Measurements from ENCODE around the gene FOCAD.
A peak's percentile ranks its signal among the peaks of the same experiment; 100 is the strongest.
"Not testable (repeated sequence)": the region's sequence is repeated elsewhere in the genome, so short reads cannot be mapped to it uniquely, and the experiment has no call there.

Gene FOCAD, protein sequence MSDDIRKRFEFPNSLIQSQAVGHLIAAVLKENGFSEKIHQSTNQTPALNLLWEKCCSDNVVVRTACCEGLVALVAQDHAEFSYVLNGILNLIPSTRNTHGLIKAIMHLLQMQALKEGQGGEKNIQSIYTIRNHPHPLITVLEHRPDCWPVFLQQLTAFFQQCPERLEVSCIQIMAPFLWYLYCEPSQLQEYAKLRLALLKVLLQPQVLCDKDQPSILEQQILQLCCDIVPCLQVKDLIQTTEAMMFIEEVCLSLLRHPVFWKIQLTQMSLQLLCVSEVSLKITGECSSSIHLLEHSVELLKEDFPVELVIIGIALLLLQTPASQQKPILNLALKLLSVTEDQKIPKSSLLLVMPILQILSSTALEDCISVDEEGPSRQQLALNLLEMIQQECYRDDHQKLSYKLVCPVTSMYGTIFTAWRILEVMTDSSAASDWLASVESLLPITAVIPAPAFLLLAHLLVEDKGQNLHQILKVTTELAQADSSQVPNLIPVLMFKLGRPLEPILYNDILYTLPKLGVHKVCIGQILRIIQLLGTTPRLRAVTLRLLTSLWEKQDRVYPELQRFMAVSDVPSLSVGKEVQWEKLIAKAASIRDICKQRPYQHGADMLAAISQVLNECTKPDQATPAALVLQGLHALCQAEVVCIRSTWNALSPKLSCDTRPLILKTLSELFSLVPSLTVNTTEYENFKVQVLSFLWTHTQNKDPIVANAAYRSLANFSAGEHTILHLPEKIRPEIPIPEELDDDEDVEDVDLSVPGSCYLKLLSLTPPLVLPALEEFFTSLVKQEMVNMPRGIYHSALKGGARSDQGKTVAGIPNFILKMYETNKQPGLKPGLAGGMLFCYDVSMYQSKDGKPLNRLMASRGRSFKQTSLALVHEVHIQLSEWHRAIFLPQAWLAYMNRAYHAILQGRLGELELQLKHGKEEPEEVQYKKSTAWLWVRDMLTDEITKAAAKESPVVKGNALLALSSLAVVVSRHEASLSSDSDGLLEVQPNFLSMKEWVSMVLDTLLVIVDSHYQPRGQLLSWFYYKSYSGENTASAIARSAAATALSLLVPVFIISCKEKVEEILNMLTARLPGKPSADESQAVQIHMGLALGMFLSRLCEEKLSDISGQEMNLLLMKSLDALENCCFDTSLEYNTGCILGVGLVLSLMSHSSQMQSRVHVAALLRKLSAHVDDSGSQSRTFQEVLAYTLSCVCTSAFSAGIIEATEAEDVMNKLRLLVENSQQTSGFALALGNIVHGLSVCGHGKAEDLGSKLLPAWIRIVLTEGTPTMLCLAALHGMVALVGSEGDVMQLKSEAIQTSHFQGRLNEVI (N-terminal part only)

DNA sequence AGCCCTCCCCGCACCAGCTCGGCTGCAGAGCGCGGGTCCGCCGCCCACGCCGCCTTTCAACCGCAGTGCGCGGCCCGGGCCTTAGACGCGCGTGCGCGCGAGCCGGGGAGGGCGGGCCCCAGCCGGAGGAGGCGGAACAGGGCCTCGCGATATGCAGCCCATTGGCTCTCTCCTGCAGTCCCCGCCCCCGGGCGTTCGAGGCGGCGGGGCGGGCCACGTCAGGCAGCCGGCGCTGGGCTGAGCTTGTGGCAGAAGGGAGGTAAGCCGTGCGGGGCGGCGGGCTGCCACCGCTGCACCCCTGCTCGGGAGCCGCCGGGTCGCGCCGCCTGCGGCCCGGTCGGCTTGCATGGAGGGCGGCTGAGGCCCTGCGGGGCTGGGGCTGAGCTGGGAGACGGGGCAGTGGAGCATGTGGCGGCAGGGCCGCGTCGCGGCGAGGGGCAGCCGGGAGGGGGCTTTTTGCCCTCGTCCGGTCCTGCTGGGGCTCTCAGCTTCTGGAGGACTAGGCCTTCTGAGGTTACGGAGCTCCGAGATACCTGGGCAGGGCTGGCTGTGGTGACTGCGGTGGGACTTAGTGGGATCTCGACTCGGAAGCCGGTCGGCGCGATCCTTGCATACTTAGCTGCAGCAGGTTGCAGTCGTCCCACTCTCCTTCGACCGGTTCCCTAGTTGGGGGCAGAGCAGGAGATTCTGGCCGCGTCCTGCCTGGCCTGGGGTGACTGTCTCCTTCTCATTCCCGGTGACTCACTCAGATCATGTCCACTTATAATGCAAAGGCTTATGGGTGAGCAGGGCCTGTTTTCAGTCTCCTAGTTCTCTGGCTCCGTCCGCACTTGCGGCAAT, at the start of gene FOCAD:
Gene FOCAD, plus strand, starts transcription at position 225 of the 840 bp plus-strand sequence. CDS start 31,095 bp downstream, outside the sequence.
- DNase-seq (ENCODE audit: low read depth), result peak; percentile 83

DNA sequence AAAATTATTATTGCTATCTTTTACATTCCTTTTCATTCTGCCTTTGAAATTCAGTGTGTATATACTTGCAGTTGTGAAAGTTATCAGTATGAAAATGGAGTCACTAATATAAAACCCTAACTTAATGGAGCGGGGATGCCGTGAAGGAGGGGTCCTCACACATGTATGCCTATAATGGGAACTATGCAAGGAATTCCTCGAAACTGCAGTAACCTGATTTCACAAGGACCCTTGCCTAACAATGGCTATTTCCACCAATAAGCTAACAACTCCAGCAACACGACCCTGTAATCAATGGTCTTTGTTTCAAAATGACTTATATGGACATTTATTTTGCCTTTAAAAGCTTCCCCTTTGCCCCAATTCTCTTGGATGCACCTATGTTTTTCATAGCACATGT, 49.2 kb upstream of the FOCAD start:
- no peak for DNase-seq (ENCODE audit: low read depth)

DNA sequence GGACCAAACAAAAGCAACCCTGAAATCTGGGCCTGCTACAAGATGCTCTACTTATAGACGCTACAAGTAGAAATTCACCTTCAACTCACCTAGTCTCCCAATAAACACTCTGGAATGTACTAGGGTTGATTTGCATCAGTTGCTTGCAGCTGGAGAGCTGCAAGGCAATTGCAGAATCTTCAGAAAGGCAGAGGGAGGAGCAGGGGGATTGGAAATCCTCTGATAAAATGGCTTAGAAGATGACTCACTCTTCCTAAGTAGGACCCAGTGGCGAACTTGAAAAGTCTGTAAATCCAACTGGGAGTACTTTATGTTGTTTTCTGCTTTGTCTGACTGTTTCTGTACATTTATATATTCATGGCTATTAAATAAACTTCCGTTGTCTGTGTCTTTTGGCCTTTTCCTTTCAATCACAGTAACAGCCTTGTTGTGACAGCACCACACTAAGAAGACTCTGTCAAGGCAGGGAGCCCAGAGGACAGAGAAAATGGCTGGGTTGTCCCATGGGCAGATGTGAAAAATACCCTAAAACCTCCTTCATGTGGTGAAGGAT, 47.1 kb upstream of the FOCAD start:
- DNase-seq (ENCODE audit: low read depth), result no peak

DNA sequence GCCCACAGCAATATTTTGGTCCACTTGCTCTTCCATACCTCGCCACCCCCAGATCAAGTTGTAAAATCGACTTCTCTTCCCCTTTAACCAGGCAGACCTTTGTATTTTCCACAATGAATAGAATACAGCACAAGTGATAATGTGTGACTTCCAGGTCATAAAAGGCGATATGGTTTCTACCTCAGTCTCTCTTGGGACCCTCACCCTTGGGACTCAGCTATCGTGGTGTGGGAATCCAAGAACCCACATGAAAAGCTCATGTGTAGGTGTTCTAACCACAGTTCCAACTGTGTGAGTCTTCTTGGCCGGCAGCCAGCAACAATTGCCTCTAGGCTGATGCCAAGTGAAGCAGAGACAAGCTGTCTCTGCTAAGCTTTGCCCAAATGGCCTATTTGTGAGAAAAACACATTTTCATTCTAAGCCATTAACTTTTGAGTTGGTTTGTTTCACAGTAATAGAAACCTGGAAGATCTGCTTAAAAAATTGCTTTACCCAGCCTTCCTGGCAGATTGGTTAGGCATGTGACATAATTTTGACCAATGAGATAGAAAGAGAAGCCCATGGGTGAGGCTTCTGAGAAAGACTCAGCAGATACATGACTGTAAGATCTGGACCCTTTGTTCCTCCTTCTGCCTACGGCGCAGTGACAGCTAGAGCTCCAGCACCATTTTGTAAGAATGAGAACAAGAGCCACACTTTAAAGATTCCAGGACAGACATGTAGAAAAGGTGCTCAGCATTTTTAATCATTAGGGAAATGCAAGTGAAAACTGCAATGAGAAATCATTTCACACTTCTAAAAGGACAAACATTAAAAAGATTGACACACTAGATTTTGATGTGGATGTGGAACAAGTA, 43.5 kb upstream of the FOCAD start:
- no peak for DNase-seq (ENCODE audit: low read depth)

DNA sequence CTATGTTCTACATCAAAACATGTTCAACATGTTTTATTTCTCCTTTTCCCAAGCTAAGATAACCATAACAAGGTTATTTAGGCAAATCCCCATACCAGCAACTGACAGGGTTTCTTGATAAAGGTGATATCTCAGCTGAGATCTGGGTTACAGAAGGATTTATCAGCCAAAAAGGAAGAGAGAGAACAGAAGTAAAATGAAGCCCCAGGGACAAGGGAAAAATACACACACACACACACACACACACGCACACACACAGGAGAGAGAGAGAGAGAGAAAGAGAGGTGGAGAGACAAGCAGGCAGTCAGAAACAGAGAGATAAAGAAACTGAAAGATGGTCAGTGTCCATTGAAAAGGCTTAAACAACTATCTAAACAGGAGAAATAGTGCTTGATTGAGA, 42.0 kb upstream of the FOCAD start:
- no peak for DNase-seq (ENCODE audit: low read depth)

DNA sequence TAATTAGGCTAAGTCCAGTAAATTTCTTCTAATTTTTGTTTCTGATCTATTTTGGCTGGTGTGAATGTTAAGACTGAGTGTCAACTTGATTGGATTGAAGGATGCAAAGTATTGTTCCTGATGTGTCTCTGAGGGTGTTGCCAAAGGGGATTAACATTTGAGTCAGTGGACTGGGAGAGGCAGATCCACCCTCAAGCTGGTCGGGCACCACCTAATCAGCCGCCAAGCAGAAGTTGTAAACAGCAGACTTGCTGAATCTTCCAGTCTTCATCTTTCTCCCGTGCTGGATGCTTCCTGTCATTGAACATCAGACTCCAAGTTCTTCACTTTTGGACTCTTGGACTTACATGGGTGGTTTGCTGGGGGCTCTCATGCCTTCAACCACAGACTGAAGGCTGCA, 40.4 kb upstream of the FOCAD start:
- no peak for DNase-seq (ENCODE audit: low read depth)

DNA sequence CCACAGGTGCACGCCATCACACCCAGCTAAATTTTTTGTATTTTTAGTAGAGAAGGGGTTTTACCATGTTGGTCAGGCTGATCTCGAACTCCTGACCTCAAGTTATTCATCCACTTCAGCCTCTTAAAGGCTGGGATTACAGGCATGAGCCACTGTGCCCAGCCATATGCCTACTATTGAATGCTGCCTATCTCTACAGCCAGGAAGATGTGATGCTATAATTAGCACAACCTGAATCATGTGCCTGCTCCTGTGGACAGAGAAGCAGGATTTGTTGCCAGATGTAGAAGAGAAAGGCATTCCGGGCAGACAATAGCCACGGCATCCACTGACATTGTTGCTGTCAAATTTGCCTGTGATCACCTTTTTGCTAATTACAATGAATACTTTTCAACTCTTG, 37.4 kb upstream of the FOCAD start:
- DNase-seq (ENCODE audit: low read depth), result no peak

DNA sequence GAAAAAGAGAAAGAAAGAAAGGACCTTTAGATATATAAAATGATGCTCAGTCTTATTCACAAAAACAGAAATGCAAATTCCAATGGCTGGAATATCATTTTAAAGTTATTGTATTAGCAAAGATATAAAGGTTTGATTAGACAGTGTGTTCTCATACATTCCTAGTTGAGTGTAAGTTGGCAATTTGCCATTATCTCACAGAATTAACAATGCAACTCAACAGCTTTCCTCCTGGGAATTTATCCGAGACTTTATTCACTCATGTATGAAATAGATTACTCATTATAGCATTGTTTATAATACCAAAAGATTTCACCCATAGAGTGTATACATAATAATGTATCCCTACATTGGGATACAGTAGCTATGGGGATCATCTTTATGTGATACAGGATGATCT, 34.7 kb upstream of the FOCAD start:
- DNase-seq (ENCODE audit: low read depth), result no peak

DNA sequence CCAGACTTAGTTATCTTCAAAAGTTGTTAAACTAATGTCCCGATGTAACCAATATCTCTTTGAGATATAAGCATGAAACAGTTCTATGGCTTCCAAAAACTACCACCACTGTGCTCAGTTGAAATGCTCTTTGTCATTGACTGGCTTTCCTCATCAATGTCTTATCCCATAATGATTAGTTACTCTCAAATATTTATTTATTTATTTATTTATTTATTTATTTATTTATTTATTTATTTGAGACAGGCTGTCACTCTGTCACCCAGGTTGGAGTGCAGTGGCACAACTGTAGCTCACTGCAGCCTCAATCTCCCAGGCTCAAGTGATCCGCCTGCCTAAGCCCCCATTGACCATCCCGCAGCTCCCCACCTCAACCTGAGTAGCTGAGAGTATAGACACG, 33.7 kb upstream of the FOCAD start:
- DNase-seq (ENCODE audit: low read depth), result no peak

DNA sequence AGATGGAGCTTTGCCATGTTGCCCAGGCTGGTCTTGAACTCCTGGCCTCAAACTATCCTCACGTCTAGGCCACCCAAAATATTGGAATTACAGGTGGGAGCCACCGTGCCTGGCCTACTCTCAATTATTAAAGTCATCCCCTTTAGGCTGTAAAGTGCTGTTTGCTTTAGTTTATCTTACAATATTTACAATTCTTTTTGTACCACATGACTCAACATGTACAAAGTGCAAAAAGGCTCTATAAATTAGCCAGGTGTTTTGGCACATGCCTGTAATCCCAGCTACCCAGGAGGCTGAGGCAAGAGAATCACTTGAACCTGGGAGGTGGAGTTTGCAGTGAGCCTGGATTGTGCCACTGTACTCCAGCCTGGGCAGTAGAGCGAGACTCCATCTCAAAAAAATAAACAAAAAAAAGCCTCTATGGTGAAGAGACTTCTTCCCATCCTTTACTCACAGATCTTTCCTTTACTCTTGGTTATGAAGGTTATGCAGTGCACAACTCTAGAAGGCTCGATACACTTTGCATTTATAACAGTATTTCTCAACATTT, 33.2 kb upstream of the FOCAD start:
- DNase-seq (ENCODE audit: low read depth), result no peak

DNA sequence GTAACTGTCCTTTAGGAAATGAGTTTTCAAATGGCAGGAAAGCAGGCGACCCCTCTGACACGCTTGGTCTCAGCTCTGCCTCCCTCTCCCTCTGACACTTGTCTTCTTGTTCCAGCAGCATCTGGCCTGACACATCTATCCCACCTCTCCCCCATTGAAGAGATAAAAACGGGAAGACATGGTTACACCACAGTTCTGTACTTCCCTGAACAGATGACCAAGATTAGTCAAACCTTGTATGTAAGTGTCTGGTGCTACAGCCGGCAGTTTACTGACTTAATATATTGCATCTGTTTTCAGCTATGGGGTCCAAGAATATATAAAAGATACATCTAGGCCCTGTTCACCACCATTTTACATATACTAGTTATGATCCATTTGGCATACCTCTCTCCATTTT, 32.1 kb upstream of the FOCAD start:
- DNase-seq (ENCODE audit: low read depth), result no peak

DNA sequence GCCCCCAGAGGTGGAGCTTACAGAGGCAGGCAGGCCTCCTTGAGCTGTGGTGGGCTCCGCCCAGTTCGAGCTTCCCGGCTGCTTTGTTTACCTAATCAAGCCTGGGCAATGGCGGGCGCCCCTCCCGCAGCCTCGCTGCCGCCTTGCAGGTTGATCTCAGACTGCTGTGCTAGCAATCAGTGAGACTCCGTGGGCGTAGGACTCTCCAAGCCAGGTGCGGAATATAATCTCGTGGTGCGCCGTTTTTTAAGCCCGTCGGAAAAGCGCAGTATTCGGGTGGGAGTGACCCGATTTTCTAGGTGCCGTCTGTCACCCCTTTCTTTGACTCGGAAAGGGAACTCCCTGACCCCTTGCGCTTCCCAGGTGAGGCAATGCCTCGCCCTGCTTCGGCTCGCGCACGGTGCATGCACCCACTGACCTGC, 25.8 kb upstream of the FOCAD start:
- not testable (repeated sequence) for DNase-seq (ENCODE audit: low read depth)

DNA sequence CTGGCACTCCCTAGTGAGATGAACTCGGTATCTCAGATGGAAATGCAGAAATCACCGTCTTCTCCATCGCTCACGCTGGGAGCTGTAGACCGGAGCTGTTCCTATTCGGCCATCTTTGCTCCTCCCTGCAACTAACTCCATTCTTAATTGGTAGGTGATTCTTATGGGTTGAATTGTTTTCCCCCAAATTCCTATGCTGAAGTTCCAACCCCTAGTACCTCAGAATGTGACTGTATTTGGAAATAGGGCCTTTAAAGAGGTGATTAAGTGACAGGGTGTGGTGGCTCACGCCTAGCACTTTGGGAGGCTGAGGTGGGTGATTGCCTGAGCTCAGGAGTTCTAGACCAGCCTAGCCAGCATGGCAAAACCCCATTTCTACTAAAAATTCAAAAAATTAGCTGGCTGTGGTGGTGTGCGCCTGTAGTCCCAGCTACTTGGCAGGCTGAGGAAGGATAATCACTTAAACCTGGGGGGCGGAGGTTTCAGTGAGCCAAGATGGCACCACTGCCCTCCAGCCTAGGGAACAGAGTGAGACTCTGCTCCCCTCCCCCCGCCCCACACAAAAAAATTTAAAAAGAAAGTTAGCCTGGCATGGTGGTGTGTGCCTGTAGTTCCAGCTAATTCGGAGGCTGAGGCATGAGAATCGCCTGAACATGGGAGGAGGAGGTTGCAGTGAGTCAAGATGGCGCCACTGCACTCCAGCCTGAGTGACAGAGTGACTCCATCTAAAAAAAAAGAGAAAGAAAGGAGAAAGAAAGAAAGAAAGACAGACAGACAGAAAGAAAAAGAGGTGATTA, 25.2 kb upstream of the FOCAD start:
- DNase-seq (ENCODE audit: low read depth), result no peak

DNA sequence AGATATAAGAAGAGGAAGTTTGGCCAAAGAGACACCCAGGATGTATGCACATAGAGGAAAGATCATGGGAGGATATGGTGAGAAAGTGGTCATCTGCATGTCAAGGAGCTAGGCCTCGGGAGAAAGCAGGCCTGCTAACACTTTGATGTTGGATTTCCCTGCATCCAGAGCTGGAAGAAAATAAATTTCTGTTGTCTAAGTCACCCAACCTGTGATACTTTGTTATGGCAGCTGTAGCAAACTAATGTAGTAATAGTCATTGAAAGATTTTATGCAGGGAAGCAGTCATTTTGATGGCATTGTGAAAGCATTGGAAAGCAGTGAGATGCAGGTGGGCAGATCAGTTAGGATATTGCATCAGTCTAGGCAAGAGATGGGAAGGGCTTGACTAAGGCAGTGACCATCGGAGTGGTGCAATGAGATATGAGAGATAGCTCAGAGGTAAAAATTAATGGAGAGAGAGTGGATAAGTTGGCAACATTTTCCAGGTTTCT, 24.5 kb upstream of the FOCAD start:
- DNase-seq (ENCODE audit: low read depth), result no peak

DNA sequence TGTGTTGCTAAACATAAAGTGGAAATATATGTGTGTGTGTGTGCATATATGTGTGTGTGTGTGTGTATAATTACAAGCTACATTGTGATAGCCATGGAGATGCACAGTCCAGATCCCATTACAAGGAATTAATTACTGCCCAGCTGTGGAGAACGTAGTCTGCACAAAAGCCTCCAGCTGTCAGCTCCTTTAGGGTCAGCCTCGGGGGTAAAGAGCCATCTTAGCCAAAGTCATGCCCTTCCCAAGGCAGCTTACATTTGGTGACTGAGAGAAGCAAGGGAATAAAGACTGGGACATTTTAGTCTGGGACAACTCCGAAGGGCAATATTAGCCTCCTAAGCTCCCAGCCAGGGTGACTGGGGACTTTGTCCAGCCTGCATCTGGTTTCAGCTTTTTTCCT, 21.9 kb upstream of the FOCAD start:
- DNase-seq (ENCODE audit: low read depth), result no peak

DNA sequence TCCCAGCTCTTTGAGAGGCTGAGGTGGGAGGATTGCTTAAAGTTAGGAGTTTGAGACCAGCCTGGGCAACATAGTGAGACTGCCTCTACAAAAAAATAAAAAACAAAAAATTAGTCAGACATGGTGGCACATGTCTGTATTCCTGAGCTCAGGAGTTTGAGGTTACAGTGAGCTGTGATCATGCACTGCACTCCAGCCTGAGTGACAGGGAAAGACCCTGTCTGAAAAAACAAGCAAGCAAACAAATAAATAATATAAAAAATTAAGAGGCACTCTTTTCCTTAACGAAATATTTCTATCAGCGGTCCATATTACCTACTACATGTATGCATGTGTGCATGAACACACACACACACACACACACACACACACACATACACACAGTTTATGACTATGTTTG, 20.9 kb upstream of the FOCAD start:
- no peak for DNase-seq (ENCODE audit: low read depth)

DNA sequence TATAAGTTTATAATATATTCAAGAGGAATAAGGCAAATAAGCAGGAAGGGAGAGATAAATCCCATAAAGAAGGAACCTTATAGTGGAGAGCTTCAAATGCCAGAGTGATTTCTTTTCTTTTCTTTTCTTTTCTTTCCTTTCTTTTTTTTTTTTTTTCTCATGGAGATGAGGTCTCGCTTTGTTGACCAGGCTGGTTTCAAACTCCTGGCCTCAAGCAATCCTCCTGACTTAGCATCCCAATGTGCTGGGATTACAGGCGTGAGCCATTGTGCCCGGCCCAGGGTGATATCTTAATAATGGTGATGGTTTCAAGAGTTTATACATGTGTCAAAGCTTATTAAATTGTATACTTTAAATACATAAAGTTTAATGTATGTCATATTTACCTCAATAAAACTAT, 19.6 kb upstream of the FOCAD start:
- DNase-seq (ENCODE audit: low read depth), result no peak

DNA sequence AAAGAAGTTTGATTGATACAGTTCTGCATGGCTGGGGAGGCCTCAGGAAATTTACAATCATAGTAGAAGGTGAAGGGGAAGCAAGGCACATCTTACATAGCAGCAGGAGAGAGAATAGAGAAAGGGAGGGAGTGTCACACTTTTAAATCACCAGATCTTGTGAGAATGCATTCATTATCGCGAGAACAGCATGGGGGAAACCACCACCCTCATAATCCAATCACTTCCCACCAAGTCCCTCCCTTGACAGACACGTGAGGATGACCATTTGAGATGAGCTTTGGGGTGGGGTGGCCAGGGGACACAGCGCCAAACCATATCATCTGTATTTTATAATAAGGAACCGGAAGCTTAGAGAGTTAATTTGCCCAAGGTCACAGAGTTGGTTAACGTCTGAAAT, 13.7 kb upstream of the FOCAD start:
- no peak for DNase-seq (ENCODE audit: low read depth)

DNA sequence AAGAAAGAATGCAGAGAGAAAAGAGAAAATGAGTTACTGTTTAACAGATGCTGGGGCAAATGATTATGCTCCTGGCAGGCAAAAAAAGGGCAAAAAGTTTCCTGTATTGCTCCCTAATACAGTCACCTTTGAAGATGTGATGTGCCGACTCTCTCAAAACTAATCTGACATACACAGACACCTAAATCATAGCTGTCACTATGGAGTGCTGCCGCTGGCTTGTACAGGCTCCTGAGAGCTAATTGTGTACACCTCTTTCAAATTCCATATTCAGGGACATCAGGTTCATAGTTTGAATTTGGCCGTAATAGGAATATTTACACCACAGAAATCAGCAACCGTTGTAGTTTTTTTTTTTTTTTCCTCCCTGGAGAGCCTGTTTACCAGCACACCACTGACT, 12.4 kb upstream of the FOCAD start:
- DNase-seq (ENCODE audit: low read depth), result no peak

Measured in GM04504 (cell line).